Transverse colon (tissue), 3 donors: Measurements from ENCODE around the gene BEND7.

Experiments used
- EP300 ChIP-seq: sonication (generic); formaldehyde crosslinking; IDR thresholded peaks from one replicate; pipeline ENCODE4 v1.6.1; 2017; ENCODE audit warnings: antibody characterized with exemption, low read depth
- POLR2A ChIP-seq: fragments of 450-650 bp; IDR thresholded peaks from one replicate; pipeline ENCODE4 v1.6.1; 2016; ENCODE audit warnings: antibody characterized with exemption, mild to moderate bottlenecking, moderate library complexity
- TF ChIP-seq, protein P1 (sequence below), 5 experiments: fragments of 200-600 bp in 3 of 5; fragments of 450-650 bp in 2 of 5; sonication (generic) in 3 of 5; IDR thresholded peaks; 1 replicate in 2 of 5; 2 replicates in 3 of 5; pipeline ENCODE4 v1.5.1; 2016 to 2017; ENCODE audit warnings: antibody characterized with exemption in 5 of 5, inconsistent platforms in 3 of 5, mild to moderate bottlenecking in 2 of 5, moderate library complexity in 1 of 5

DNA sequence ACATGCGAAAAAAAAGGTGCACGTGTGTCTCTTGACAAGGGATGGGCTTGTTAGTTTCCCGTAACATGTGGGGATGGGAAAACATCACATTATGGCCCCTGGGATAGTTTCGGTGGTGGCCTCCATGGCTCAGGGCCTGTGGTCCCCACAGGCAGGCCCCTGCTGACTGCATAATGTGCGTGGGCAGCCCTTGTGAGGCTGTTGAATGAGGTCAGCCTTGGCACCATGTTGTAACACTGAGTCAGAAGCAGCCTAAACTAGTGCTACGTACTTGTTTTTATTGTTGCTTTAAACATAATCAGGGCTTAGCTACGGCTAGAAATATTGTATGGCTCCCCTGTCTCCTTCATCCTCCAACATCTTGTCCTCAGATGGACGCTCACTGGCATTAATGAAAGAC, 80.6 kb downstream of the BEND7 start:
- TF ChIP-seq, protein P1, sequence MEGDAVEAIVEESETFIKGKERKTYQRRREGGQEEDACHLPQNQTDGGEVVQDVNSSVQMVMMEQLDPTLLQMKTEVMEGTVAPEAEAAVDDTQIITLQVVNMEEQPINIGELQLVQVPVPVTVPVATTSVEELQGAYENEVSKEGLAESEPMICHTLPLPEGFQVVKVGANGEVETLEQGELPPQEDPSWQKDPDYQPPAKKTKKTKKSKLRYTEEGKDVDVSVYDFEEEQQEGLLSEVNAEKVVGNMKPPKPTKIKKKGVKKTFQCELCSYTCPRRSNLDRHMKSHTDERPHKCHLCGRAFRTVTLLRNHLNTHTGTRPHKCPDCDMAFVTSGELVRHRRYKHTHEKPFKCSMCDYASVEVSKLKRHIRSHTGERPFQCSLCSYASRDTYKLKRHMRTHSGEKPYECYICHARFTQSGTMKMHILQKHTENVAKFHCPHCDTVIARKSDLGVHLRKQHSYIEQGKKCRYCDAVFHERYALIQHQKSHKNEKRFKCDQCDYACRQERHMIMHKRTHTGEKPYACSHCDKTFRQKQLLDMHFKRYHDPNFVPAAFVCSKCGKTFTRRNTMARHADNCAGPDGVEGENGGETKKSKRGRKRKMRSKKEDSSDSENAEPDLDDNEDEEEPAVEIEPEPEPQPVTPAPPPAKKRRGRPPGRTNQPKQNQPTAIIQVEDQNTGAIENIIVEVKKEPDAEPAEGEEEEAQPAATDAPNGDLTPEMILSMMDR (IDR thresholded peaks at IDR 0.05) = no peak
- no peak for TF ChIP-seq EP300
- TF ChIP-seq POLR2A = no peak
